Neural progenitor cell (in vitro differentiated cells): Measurements from ENCODE around the gene VPS26A. TPM values are rescaled to one million over a fixed set of nuclear protein-coding genes. Genes with fewer than 3 reads are reported as not detected.
"Not testable (repeated sequence)": the region's sequence is repeated elsewhere in the genome, so short reads cannot be mapped to it uniquely, and the experiment has no call there.

Experiments
- DNase-seq: peaks from one replicate; pipeline ENCODE4 v3.0.0-alpha.2; 2016; ENCODE audit warnings: low spot score
- H2AFZ ChIP-seq: fragments of 200-600 bp; sonication (generic); replicated peaks from 2 replicates; pipeline ENCODE4 v1.6.1; 2016; ENCODE audit warnings: antibody characterized with exemption
- H3F3A ChIP-seq: fragments of 200-600 bp; sonication (generic); 2 replicates; pipeline ENCODE4 v1.6.1; 2016; ENCODE audit warnings: antibody characterized with exemption, low read depth
- H3K27ac ChIP-seq: fragments of 200-600 bp; sonication (generic); 2 replicates; pipeline ENCODE4 v1.5.1; 2016; ENCODE audit warnings: mild to moderate bottlenecking
- H3K27me3 ChIP-seq: fragments of 200-600 bp; sonication (generic); 2 replicates; pipeline ENCODE4 v1.6.1; 2016; ENCODE audit warnings: mild to moderate bottlenecking, moderate library complexity
- H3K36me3 ChIP-seq: fragments of 200-600 bp; sonication (generic); 2 replicates; pipeline ENCODE4 v1.5.1; 2016
- H3K4me1 ChIP-seq: fragments of 200-600 bp; sonication (generic); 2 replicates; pipeline ENCODE4 v1.6.1; 2016; ENCODE audit warnings: mixed run types
- H3K4me2 ChIP-seq: fragments of 200-600 bp; sonication (generic); 2 replicates; pipeline ENCODE4 v1.6.1; 2016
- H3K4me3 ChIP-seq: fragments of 200-600 bp; sonication (generic); 2 replicates; pipeline ENCODE4 v1.5.1; 2016
- H3K79me2 ChIP-seq: fragments of 200-600 bp; sonication (generic); 2 replicates; pipeline ENCODE4 v1.6.1; 2016; ENCODE audit warnings: low read depth
- H3K9ac ChIP-seq: fragments of 200-600 bp; sonication (generic); 2 replicates; pipeline ENCODE4 v1.6.1; 2016
- H3K9me3 ChIP-seq: fragments of 200-600 bp; sonication (generic); 2 replicates; pipeline ENCODE4 v1.5.1; 2016; ENCODE audit warnings: low read depth
- H4K20me1 ChIP-seq: fragments of 200-600 bp; sonication (generic); 2 replicates; pipeline ENCODE4 v1.6.1; 2016; ENCODE audit warnings: low read depth
- H3K27ac Mint-ChIP-seq: 3 replicates; pipeline ENCODE4 v1.8.0; 2021; ENCODE audit warnings: mixed read lengths
- H3K27me3 Mint-ChIP-seq: 2 replicates; pipeline ENCODE4 v1.8.0; 2022; ENCODE audit warnings: low read depth, mild to moderate bottlenecking, inconsistent platforms, moderate library complexity, mixed read lengths; ENCODE audit not compliant: insufficient read depth
- H3K36me3 Mint-ChIP-seq: 3 replicates; pipeline ENCODE4 v1.8.0; 2021; ENCODE audit warnings: mixed read lengths
- H3K4me1 Mint-ChIP-seq: 3 replicates; pipeline ENCODE4 v1.8.0; 2021; ENCODE audit warnings: mixed read lengths
- H3K4me3 Mint-ChIP-seq: 3 replicates; pipeline ENCODE4 v1.8.0; 2021; ENCODE audit warnings: mild to moderate bottlenecking, moderate library complexity, mixed read lengths
- H3K9me3 Mint-ChIP-seq: 3 replicates; pipeline ENCODE4 v1.8.0; 2020; ENCODE audit warnings: mixed read lengths
- EZH2 ChIP-seq: fragments of 200-600 bp; sonication (generic); IDR thresholded peaks from 2 replicates; pipeline ENCODE4 v1.6.1; 2017; ENCODE audit warnings: antibody characterized with exemption, mild to moderate bottlenecking, moderate library complexity
- EZH2phosphoT487 ChIP-seq: fragments of 200-600 bp; sonication (generic); IDR thresholded peaks from 2 replicates; pipeline ENCODE4 v1.6.1; 2017; ENCODE audit warnings: antibody characterized with exemption
- total RNA-seq: library from RNA; depleted of rRNA; stranded (reverse); fragments of >200 nt; gene quantifications from 2 replicates; pipeline ENCODE4 v1.2.3, GENCODE V29; 2015; ENCODE audit warnings: low replicate concordance
- TF ChIP-seq, protein P1 (sequence below): fragments of 200-600 bp; sonication (generic); IDR thresholded peaks from 2 replicates; pipeline ENCODE4 v1.5.1; 2017; ENCODE audit warnings: antibody characterized with exemption, mild to moderate bottlenecking

Gene VPS26A
- total RNA-seq, 1 donor from 2014 or later: 56.0 TPM

- peaks cover 2% of the 10 kb centered on the region for H3K36me3 Mint-ChIP-seq
- H3K36me3 ChIP-seq: no peaks in the 10 kb centered on the region
- H3K79me2 ChIP-seq: peaks cover 91% of the 10 kb centered on the region
- H3K4me3 ChIP-seq: no peak overlapping the region
- H4K20me1 ChIP-seq: peaks cover 29% of the 10 kb centered on the region
- H3K27me3 Mint-ChIP-seq: peaks cover 2% of the 10 kb centered on the region
- H3K4me1 ChIP-seq: no peaks in the 10 kb centered on the region
- H3K27ac ChIP-seq: no peak overlapping the region
- H3K27me3 ChIP-seq: no peaks in the 10 kb centered on the region
- H3K4me1 Mint-ChIP-seq: no peaks in the 10 kb centered on the region
- no peaks in the 10 kb centered on the region for H3F3A ChIP-seq
- H3K9ac ChIP-seq: no peak overlapping the region
- H3K9me3 Mint-ChIP-seq: no peaks in the 10 kb centered on the region
- no peak overlapping the region for H3K4me2 ChIP-seq
- H2AFZ ChIP-seq: no peak overlapping the region
- TF ChIP-seq, protein P1, sequence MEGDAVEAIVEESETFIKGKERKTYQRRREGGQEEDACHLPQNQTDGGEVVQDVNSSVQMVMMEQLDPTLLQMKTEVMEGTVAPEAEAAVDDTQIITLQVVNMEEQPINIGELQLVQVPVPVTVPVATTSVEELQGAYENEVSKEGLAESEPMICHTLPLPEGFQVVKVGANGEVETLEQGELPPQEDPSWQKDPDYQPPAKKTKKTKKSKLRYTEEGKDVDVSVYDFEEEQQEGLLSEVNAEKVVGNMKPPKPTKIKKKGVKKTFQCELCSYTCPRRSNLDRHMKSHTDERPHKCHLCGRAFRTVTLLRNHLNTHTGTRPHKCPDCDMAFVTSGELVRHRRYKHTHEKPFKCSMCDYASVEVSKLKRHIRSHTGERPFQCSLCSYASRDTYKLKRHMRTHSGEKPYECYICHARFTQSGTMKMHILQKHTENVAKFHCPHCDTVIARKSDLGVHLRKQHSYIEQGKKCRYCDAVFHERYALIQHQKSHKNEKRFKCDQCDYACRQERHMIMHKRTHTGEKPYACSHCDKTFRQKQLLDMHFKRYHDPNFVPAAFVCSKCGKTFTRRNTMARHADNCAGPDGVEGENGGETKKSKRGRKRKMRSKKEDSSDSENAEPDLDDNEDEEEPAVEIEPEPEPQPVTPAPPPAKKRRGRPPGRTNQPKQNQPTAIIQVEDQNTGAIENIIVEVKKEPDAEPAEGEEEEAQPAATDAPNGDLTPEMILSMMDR: no peak
- no peaks in the 10 kb centered on the region for H3K9me3 ChIP-seq
- H3K4me3 Mint-ChIP-seq: no peak overlapping the region
- no peak overlapping the region for H3K27ac Mint-ChIP-seq
- DNase-seq: no peak
These were observed 17.3 kb downstream of the VPS26A start for GRCh38 chr10:69141304-69141703.

GRCh38 chr10:69142074-69142473 is 18.1 kb downstream of the VPS26A start:
- not testable (repeated sequence) for H3K36me3 Mint-ChIP-seq, H3K4me3 ChIP-seq, H3K27ac ChIP-seq, H3K36me3 ChIP-seq, H3K4me2 ChIP-seq, H3K4me1 ChIP-seq, H3K9me3 ChIP-seq, H3K27me3 ChIP-seq, H3K27me3 Mint-ChIP-seq, H3K4me3 Mint-ChIP-seq, DNase-seq, H3K27ac Mint-ChIP-seq, H3F3A ChIP-seq, H2AFZ ChIP-seq, H3K9ac ChIP-seq, H3K4me1 Mint-ChIP-seq, H3K9me3 Mint-ChIP-seq
- Histone ChIP-seq H4K20me1 (peaks cover 29% of the 10 kb centered on the region), H3K79me2 (peaks cover 94% of the 10 kb centered on the region)

- no peaks in the 10 kb centered on the region for H3K36me3 ChIP-seq
- Mint-ChIP-seq H3K4me3 (no peak overlapping the region), H3K36me3 (peaks cover 2% of the 10 kb centered on the region), H3K27ac (no peak overlapping the region), H3K9me3 (no peaks in the 10 kb centered on the region), H3K4me1 (no peaks in the 10 kb centered on the region), H3K27me3 (no peaks in the 10 kb centered on the region)
- no peaks in the 10 kb centered on the region for H3K9me3 ChIP-seq
- H3K27me3 ChIP-seq: no peaks in the 10 kb centered on the region
- DNase-seq: no peak
- H3K79me2 ChIP-seq: peaks cover 90% of the 10 kb centered on the region
- H3F3A ChIP-seq: no peaks in the 10 kb centered on the region
- TF ChIP-seq EZH2 (no peak), EZH2phosphoT487 (no peak)
- TF ChIP-seq, protein P1: no peak
- H3K4me2 ChIP-seq: no peak overlapping the region
- H3K4me1 ChIP-seq: no peaks in the 10 kb centered on the region
- no peak overlapping the region for H3K27ac ChIP-seq
- no peak overlapping the region for H2AFZ ChIP-seq
- H3K4me3 ChIP-seq: no peak overlapping the region
- H3K9ac ChIP-seq: no peak overlapping the region
- H4K20me1 ChIP-seq: peaks cover 29% of the 10 kb centered on the region
These were observed 19.0 kb downstream of the VPS26A start for GRCh38 chr10:69142983-69143382.

- Histone ChIP-seq H4K20me1 (peaks cover 12% of the 10 kb centered on the region), H3K4me2 (no peak overlapping the region), H3K4me3 (no peak overlapping the region), H3F3A (no peaks in the 10 kb centered on the region), H3K36me3 (no peaks in the 10 kb centered on the region), H3K9me3 (no peaks in the 10 kb centered on the region), H3K9ac (no peak overlapping the region), H3K27me3 (no peaks in the 10 kb centered on the region), H3K27ac (no peak overlapping the region), H2AFZ (no peak overlapping the region), H3K79me2 (peaks cover 85% of the 10 kb centered on the region), H3K4me1 (no peaks in the 10 kb centered on the region)
- H3K9me3 Mint-ChIP-seq: no peaks in the 10 kb centered on the region
- no peak overlapping the region for H3K27ac Mint-ChIP-seq
- no peak overlapping the region for H3K4me3 Mint-ChIP-seq
- no peak for DNase-seq
- no peaks in the 10 kb centered on the region for H3K4me1 Mint-ChIP-seq
- no peaks in the 10 kb centered on the region for H3K27me3 Mint-ChIP-seq
- peaks cover 2% of the 10 kb centered on the region for H3K36me3 Mint-ChIP-seq
- TF ChIP-seq EZH2phosphoT487: no peak
- TF ChIP-seq, protein P1: no peak
- no peak for TF ChIP-seq EZH2
These were observed 21.4 kb downstream of the VPS26A start for GRCh38 chr10:69145329-69145728.
